GM12892 (cell line): ENCODE data around the gene HIGD1A.

ENCODE experiments used
- POLR2A ChIP-seq: IDR thresholded peaks from 2 replicates; pipeline ENCODE4 v1.6.1; 2011; ENCODE audit warnings: low read depth, low read length, control low read depth
- TAF1 ChIP-seq: IDR thresholded peaks from 2 replicates; pipeline ENCODE4 v1.6.1; 2011; ENCODE audit warnings: low read depth, mild to moderate bottlenecking, control low read depth, low read length, borderline replicate concordance

DNA sequence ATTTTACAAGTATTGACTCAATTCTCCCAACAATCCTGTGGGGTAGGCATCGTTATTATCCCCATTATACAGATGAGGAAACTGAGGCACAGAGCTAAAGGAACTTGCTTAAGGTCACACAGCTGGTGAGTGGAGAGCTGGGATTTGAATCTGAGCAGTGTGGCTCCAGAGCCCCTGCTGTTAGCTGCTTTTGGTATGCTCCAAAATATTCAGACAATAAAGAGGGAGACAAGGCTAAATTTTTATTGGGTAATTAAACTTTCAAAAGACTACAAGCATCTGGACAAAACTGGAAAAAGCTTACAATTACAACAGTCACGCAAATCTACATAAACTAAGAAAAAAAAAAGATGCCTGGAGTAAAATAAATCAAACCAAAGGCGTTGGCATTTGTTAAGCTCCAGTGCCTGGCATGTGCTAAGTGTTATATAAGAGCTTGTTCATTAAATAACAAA, 59.0 kb downstream of the HIGD1A start:
- no peak for TF ChIP-seq TAF1
- TF ChIP-seq POLR2A, result no peak
